Left ventricle myocardium superior (tissue), 1 donor: ENCODE data around the gene PDGFA. TPM values are rescaled to one million over a fixed set of nuclear protein-coding genes. Genes with fewer than 3 reads are reported as not detected.

Source experiments
- ATAC-seq: fragments of 200-7000 bp; cut with Tn5 transposase; one replicate; pipeline ENCODE4 v1.9.1; 2020; ENCODE audit warnings: mild to moderate bottlenecking, moderate library complexity
- DNase-seq: peaks from one replicate; pipeline ENCODE4 v3.0.0-alpha.2; 2020
- intact Hi-C: fragments of 100-400 bp; cut with micrococcal nuclease; formaldehyde crosslinking; loops from one replicate; pipeline ENCODE4 v1.11.0; 2022
- total RNA-seq: library from RNA; stranded (reverse); fragmentation: NEBNext Ultra II Directional; extraction: Animal tissue kit (Norgen Biotek cat#: 25700); gene quantifications from one replicate; pipeline ENCODE4 v1.2.1, GENCODE V29; 2021
- donor health status: DM: no; HTN: yes; CAD: no; lungs with severe emphysema.

PDGFA gene
- total RNA-seq, 1 donor from 2014 or later: 32.7 TPM

GRCh38 chr7:496528-497295 lies 22.9 kb downstream of the PDGFA start:
- intact Hi-C loops: no loop called here
- peak; percentile 26 for DNase-seq
- ATAC-seq: no peak

DNA sequence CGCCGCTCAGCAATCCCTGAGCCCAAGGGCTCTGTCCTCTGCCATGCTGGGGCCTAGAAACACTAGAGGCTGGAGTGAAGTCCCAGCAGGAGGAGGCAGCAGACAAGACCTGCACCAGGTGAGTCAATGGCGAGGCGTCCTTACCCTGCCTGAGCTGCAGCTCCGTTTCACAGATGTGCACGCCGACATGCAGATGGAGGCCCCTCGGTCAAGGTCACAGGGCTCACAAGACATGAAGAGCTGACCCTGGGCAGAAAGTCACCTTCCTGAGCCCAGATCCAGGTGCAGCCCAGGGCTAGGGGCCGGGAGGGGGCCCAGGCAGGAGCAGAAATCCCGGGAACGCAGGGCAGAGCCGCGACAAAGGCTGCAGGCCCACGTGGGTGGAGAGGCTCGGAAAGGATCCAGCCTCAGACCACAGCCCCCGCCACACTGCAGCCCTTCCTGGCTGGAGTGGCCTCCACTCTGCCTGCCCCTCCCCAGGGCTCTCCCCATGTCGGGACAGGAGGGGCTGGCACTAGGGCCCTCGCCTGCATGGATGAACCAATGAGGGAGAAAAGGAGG lies 23.8 kb downstream of the PDGFA start:
- intact Hi-C loops: no loop called here
- ATAC-seq (no peak), DNase-seq (peak; percentile 24)

DNA sequence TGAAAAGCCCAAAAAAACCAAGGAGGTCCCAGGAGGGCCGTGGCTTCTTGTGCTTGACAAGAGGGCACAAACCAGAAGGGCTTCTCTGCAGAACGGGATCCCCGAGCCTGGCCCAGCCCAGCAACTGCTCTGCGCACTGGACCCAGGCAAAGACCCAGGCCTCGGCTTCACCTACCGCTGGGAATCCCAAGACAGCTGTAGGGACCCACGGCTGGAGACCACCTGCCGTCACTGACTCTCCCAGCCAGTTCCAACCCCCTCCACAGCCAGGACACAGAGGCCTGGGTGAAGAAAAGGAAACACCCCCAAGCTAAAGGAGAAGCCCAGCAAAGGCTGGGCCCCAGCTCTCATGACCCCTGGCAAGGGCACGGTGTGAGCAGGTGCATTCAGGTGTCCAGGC lies 24.3 kb downstream of the PDGFA start:
- no peak for ATAC-seq

GRCh38 chr7:494906-495305 lies 24.7 kb downstream of the PDGFA start:
- ATAC-seq: no peak
- intact Hi-C loops: no loop called here
- DNase-seq: peak; percentile 26

More for the DNA sequence above, 24.3 kb downstream of the PDGFA start:
- intact Hi-C loops: no loop called here
- peak; percentile 7 for DNase-seq

- DNase-seq: peak; percentile 32
- intact Hi-C loops: no loop called here
- no peak for ATAC-seq
Measured at GRCh38 chr7:494259-494687, 25.4 kb downstream of the PDGFA start.

DNA sequence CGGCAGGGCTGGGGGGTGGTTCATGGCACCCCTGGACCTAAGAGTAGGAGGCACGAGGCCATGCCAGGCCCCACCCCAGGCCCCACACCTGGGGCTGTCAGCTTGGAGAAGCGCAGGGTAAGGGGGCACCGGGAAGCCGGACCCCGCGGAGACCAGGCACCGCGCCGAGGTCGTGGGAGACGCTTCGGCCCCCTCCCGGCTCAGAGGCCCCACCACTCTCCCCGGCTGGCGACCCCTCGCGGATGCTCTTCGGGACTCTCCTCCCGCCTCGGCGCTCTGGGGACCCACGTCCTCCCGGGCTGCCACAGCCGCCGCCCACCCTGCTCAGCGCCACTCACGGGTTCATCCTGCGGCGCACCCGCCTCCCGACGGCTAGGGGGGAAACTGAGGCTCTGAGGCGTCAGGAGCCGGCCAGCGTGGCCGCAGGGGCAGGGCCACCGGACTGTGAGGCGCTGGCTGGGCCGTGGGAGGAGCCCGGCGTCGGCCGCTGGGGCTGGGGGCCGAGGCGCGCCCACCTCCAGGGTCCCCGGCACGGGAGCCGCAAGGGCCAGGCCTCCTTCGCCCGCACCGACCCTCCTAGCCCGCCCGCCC lies 25.9 kb downstream of the PDGFA start:
- ATAC-seq (no peak), DNase-seq (peak; percentile 22)
- intact Hi-C loops: no loop called here

- DNase-seq (peak; percentile 39), ATAC-seq (peak; percentile 24)
- intact Hi-C loops: no loop called here
Measured at GRCh38 chr7:492714-493065, 27.0 kb downstream of the PDGFA start.

- peak; percentile 15 for DNase-seq
- peak; percentile 23 for ATAC-seq
- intact Hi-C loops: no loop called here
Measured at GRCh38 chr7:491958-492713, 27.5 kb downstream of the PDGFA start.

- DNase-seq (no peak), ATAC-seq (no peak)
Measured at GRCh38 chr7:491292-491957, 28.2 kb downstream of the PDGFA start.

DNA sequence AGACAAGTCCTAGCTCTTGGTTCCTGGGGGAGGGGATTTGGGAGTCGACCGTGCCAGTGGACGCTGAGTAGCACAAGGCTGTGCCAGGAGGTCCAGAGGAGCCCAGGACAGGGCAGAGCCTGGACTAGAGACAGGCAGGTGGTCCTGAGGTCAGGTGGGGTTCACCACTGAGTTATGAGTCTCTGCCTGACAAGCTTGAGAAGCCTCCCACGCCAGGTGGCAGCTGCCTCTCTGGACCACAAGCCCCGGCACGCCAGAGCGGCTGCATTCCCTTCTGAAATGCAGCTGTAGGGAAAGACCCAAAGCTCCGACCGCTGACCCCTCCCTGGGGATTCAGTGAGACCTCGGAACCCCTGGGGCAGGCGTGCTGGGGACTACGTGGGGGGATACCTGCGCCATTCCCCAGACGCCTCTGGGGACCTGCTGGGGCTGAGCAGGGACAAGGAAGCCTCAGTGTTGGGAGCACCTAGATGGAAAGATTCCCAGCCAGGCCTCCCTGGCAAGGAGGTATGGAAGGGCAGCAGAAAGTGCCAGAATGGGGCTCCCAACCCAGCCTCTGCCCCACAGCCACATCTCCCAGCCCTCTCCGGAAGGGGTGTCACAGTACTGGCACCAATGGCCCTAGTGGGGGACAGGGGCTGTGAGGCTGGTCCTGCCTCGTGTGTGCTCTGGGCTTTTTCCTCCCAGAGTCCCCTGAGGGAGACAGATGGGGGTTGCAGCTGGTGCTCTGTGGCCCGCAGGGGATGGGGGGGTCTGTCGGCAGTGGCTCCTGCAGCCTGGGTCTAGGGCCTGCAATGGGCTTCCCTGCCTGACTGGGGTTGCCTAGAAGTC lies 29.0 kb downstream of the PDGFA start:
- intact Hi-C loops: no loop called here
- ATAC-seq (no peak), DNase-seq (no peak)

More at GRCh38 chr7:491292-491957, 28.2 kb downstream of the PDGFA start:
- intact Hi-C loops: no loop called here

DNA sequence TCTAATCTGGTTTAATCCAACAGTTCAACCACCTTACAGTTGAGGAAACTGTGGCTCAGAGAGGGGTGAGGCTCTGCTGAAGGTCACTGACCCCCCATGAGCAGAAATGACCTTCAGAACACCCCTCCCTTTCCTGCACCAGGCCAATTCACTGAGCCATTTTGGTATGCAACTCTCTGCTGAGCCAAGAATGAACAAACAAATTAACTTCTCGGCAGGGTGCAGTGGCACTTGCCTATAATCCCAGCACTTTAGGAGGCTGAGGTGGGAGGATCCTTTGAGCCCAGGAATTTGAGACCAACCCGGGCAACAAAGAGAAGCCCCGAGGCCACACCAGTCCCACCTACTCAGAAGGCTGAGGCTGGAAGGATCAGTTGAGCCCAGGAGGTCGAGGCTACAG lies 29.8 kb downstream of the PDGFA start:
- DNase-seq (no peak), ATAC-seq (no peak)
- intact Hi-C loops: no loop called here

- ATAC-seq: no peak
- intact Hi-C loops: no loop called here
- DNase-seq: peak; percentile 8
Measured at GRCh38 chr7:486216-486743, 33.4 kb downstream of the PDGFA start.

DNA sequence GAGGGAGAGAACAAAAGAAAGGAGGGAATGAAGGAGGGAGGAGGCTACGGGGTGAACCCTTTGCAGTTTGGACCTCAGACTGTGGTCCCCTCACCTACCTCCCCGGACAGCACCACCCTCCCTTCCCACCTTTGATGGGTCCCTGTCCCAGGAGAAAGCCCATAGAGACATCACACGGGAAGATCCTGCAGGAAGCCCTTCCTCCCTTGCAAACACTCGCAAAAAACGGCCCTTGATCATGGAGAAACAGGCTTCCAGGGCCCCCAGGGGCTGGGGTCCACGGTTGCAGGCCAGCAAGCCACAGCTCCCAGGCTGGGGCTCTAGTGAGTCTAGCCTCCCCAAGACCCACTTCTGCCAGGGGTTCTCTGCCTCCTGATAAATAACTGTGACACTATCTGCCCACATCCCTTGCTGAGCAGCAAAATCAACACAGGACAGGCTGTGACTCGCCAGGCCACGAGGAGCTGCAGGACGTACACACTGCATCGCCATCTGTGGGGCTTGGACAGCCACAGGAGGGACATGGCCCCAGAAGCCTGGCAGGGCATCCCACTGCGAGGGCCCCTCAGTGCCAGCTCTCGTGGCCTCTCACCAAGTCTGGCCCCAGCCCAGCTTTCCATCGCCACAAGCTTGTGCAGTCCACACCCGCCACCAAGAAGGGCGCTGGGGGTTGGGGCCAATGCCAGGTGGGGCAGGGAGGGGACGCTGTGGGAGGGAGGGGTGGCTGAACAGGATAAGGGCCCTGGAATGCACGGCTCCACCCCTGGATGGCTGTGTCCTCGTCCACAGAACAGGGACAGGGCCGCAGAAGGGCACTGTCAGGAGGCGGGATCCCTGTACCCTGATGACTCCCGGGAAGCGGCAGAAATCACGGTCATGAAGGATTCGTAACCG lies 34.2 kb downstream of the PDGFA start:
- peak; percentile 80 for ATAC-seq
- DNase-seq: peak; percentile 62
- intact Hi-C loops: no loop called here

DNA sequence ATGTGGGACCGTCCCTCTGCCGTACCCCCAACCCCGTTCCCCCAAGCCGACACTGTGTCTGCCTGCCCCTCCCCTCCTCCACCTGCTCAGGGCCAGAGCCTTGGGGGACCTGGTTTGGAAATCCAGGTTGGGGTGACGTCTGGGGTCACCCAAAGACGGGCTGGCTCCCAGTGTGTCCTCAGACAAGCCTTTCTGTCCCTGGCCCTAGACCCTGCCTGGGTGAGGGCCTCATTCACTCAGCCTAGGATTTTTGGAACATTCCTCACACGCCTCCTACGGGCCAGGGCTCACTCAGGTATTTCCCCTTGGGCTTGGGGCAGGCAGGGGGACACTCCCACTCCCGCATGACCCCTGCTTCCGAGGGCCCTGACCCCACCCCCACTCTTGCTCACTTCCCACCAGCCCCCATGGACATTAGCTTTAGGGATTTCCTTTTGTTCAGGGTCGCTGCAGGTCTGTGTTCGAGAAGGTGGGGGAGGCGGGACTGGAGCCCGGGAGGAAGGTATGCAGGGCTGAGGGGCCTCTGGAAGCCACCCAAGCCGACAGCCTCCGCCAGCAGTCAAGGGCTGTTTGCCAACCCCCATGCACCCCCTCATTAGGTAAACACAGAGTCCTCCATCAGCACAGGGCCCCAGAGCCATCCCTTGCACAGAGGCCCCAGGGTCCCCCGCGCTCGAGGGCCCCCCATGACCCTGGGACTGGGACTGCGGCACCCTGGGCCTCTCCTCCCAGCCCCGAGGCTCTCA lies 35.1 kb downstream of the PDGFA start:
- peak; percentile 22 for DNase-seq
- no peak for ATAC-seq
- intact Hi-C loops: no loop called here

GRCh38 chr7:483656-484355 lies 35.8 kb downstream of the PDGFA start:
- intact Hi-C loops: no loop called here
- no peak for ATAC-seq
- no peak for DNase-seq

DNA sequence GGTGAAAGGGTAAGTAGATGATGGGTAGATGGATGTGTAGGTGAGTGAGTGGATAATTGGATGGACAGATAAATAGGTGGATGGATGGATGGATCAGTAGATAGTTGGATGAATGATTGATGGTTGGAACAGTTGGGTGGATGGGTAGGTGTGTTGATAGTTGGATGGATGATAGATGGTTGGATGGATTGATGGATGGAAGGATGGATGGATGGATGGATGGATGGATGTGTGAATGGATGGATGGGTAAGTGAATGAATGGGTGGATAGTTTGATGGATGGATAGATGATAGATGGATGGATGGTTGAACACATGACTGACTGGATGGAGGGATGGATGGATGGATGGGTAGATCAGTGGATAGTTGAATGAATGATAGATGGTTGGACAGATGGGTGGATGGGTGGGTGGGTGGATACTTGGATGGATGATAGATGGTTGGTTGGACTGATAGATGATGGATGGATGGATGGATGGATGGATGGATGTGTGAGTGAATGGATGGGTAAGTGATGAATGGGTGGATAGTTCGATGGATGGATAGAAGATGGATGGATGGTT lies 37.0 kb downstream of the PDGFA start:
- ATAC-seq: no peak
- intact Hi-C loops: no loop called here
- no peak for DNase-seq
